ENCODE measurements around the gene APBA2.

APBA2 gene

DNA sequence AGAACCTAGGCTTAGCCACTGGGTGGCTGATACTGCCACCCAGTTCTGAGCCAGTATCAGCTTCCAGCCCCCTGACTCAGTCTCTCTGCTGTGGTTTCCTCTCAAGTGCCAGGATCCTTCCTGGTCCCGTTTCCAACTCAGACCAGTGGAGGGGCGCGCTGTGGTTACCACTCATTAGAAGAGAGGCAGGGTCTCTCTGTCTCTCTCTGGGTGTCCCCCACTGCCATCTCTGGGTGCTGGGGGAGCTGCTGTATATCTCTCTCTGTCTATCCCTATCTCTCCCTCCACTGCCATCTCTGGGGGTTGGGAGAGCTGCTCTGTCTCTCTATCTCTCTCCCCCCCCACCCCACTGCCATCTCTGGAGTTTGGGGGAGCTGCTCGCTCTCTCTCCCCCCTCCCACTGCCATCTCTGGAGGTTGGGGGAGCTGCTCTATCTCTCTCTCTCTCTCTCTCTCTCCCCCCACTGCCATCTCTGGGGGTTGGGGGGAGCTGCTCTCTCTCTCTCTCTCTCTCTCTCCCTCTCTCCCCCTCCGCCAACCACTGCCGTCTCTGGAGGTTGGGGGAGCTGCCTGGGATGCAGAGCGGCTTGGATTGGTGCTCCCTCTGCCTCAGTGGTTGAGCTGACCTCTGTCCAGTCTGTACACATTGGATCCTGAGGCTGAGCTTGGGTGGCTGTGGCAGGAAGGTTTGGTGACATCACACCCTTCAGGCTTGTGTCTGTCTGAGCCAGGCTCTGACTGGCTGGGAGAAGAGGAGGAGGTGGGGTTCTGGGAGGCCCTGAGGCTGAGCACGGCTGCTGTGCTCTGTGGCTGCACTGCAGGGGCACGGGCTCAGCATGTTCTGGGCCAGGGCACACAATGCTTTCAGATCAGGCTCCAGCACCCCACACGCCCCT, 98.9 kb downstream of the APBA2 start (continued):
- no peak for TF ChIP-seq ZNF146 (tag by site-specific recombination; IDR thresholded peaks at IDR 0.05)
- peak; percentile 54 for TF ChIP-seq ZIC2 (tag by site-specific recombination; IDR thresholded peaks at IDR 0.05)
- TF ChIP-seq, protein P1, sequence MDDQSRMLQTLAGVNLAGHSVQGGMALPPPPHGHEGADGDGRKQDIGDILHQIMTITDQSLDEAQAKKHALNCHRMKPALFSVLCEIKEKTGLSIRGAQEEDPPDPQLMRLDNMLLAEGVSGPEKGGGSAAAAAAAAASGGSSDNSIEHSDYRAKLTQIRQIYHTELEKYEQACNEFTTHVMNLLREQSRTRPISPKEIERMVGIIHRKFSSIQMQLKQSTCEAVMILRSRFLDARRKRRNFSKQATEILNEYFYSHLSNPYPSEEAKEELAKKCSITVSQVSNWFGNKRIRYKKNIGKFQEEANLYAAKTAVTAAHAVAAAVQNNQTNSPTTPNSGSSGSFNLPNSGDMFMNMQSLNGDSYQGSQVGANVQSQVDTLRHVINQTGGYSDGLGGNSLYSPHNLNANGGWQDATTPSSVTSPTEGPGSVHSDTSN (CRISPR knock-in tag; IDR thresholded peaks at IDR 0.05), result no peak
- TF ChIP-seq ZNF223 (tag by site-specific recombination; IDR thresholded peaks at IDR 0.05), result no peak
- no peak for TF ChIP-seq ZNF292 (tag by site-specific recombination; IDR thresholded peaks at IDR 0.05; ENCODE audit: borderline replicate concordance, low read depth)
- TF ChIP-seq ZNF350 (tag by site-specific recombination; IDR thresholded peaks at IDR 0.05), result no peak
- TF ChIP-seq ZNF23 (tag by site-specific recombination; IDR thresholded peaks at IDR 0.05; ENCODE audit: borderline replicate concordance), result no peak
- no peak for TF ChIP-seq ZBTB44 (tag by site-specific recombination; IDR thresholded peaks at IDR 0.05)
- no peak for TF ChIP-seq ZEB2 (tag by site-specific recombination; IDR thresholded peaks at IDR 0.05)
- TF ChIP-seq ZNF658 (tag by site-specific recombination; IDR thresholded peaks at IDR 0.05), result no peak
- no peak for TF ChIP-seq ZNF677 (tag by site-specific recombination; IDR thresholded peaks at IDR 0.05)
- TF ChIP-seq ZNF510 (tag by site-specific recombination; IDR thresholded peaks at IDR 0.05; ENCODE audit: insufficient replicate concordance), result no peak
- TF ChIP-seq, protein P2, sequence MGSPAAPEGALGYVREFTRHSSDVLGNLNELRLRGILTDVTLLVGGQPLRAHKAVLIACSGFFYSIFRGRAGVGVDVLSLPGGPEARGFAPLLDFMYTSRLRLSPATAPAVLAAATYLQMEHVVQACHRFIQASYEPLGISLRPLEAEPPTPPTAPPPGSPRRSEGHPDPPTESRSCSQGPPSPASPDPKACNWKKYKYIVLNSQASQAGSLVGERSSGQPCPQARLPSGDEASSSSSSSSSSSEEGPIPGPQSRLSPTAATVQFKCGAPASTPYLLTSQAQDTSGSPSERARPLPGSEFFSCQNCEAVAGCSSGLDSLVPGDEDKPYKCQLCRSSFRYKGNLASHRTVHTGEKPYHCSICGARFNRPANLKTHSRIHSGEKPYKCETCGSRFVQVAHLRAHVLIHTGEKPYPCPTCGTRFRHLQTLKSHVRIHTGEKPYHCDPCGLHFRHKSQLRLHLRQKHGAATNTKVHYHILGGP (tag by site-specific recombination; IDR thresholded peaks at IDR 0.05), result no peak
- TF ChIP-seq ZNF184 (tag by site-specific recombination; IDR thresholded peaks at IDR 0.05), result no peak
- TF ChIP-seq ZNF704 (tag by site-specific recombination; IDR thresholded peaks at IDR 0.05), result no peak
- TF ChIP-seq ZNF2 (tag by site-specific recombination; IDR thresholded peaks at IDR 0.05), result no peak
- TF ChIP-seq ELK4 (IDR thresholded peaks at IDR 0.05; ENCODE audit: borderline replicate concordance, low read depth, low read length), result no peak
- 0 out of 2 replicates have a peak, but pooled peaks have one; percentile 45 for TF ChIP-seq ZNF202 (tag by site-specific recombination; IDR thresholded peaks at IDR 0.05; ENCODE audit: borderline replicate concordance)
- TF ChIP-seq ZNF596 (tag by site-specific recombination; IDR thresholded peaks at IDR 0.05), result peak; percentile 79
- no peak for TF ChIP-seq ZNF830 (tag by site-specific recombination; IDR thresholded peaks at IDR 0.05; ENCODE audit: low read depth)
- TF ChIP-seq ZNF777 (tag by site-specific recombination; IDR thresholded peaks at IDR 0.05; ENCODE audit: borderline replicate concordance), result no peak
- no peak for TF ChIP-seq ZNF530 (tag by site-specific recombination; IDR thresholded peaks at IDR 0.05; ENCODE audit: low read depth)
- TF ChIP-seq, protein P3, sequence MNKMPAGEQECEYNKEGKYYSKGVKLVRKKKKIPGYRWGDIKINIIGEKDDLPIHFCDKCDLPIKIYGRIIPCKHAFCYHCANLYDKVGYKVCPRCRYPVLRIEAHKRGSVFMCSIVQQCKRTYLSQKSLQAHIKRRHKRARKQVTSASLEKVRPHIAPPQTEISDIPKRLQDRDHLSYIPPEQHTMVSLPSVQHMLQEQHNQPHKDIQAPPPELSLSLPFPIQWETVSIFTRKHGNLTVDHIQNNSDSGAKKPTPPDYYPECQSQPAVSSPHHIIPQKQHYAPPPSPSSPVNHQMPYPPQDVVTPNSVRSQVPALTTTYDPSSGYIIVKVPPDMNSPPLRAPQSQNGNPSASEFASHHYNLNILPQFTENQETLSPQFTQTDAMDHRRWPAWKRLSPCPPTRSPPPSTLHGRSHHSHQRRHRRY (tag by site-specific recombination; IDR thresholded peaks at IDR 0.05), result no peak
- no peak for TF ChIP-seq ZBTB17 (tag by site-specific recombination; IDR thresholded peaks at IDR 0.05)
- no peak for TF ChIP-seq TRIM28 (IDR thresholded peaks at IDR 0.05; ENCODE audit: borderline replicate concordance, low read length)
- TF ChIP-seq ZNF423 (tag by site-specific recombination; IDR thresholded peaks at IDR 0.05), result no peak
- TF ChIP-seq ZNF513 (tag by site-specific recombination; IDR thresholded peaks at IDR 0.05), result no peak
- no peak for TF ChIP-seq ZNF560 (tag by site-specific recombination; IDR thresholded peaks at IDR 0.05; ENCODE audit: borderline replicate concordance)
- TF ChIP-seq, protein P4, sequence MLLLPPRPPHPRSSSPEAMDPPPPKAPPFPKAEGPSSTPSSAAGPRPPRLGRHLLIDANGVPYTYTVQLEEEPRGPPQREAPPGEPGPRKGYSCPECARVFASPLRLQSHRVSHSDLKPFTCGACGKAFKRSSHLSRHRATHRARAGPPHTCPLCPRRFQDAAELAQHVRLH (tag by site-specific recombination; IDR thresholded peaks at IDR 0.05), result no peak
